ENCODE data around the gene GLRX2.

- TF ChIP-seq CEBPB (IDR thresholded peaks at IDR 0.05; ENCODE audit: low read depth, low read length) (no peak), EP300 (IDR thresholded peaks at IDR 0.05; ENCODE audit: borderline replicate concordance in 1 of 2, low read depth in 2 of 2, low read length in 2 of 2) (no peak), KDM1A (IDR thresholded peaks at IDR 0.05; ENCODE audit: borderline replicate concordance, low read length) (no peak), TAF1 (IDR thresholded peaks at IDR 0.05; ENCODE audit: low read depth, low read length) (no peak)
Observed at GRCh38 chr1:193065954-193066353, 39.3 kb downstream of the GLRX2 start.
